PFSK-1 (cell line): ENCODE results near the gene WDR59.

Source experiments
- FOXP2 ChIP-seq: optimal IDR thresholded peaks from 2 replicates; pipeline ENCODE3; 2011; ENCODE audit warnings: borderline replicate concordance, control low read depth, inconsistent platforms; ENCODE audit not compliant: insufficient read depth; ENCODE audit errors: extremely low read length, extremely low read depth
- POLR2AphosphoS5 ChIP-seq: IDR thresholded peaks from 2 replicates; pipeline ENCODE4 v1.6.1; 2012; ENCODE audit warnings: low read depth, mild to moderate bottlenecking, control low read depth, low read length, moderate library complexity
- REST ChIP-seq, 2 experiments: IDR thresholded peaks; 2 replicates each; pipeline versions ENCODE4 v1.6.1 to v1.8.0; 2011 to 2012; ENCODE audit warnings: low read depth in 2 of 2, low read length in 2 of 2, control low read depth in 1 of 2, inconsistent platforms in 1 of 2, mild to moderate bottlenecking in 1 of 2, moderate library complexity in 1 of 2; ENCODE audit not compliant: insufficient read depth in 1 of 2
- SIN3A ChIP-seq: IDR thresholded peaks from 2 replicates; pipeline ENCODE4 v1.6.1; 2012; ENCODE audit warnings: mild to moderate bottlenecking, low read length, moderate library complexity, borderline replicate concordance; ENCODE audit not compliant: insufficient read depth
- TAF1 ChIP-seq: IDR thresholded peaks from 2 replicates; pipeline ENCODE4 v1.6.1; 2012; ENCODE audit warnings: low read length, control low read depth, borderline replicate concordance; ENCODE audit not compliant: insufficient read depth

Gene WDR59

GRCh38 chr16:74950511-74950910 lies 34.4 kb downstream of the WDR59 start:
- no peak for TF ChIP-seq TAF1
- TF ChIP-seq POLR2AphosphoS5: no peak
- TF ChIP-seq REST (IDR thresholded peaks at IDR 0.05; ENCODE audit: insufficient read depth in 1 of 2, low read depth in 2 of 2, low read length in 2 of 2): no peak
- TF ChIP-seq FOXP2: no peak
- no peak for TF ChIP-seq SIN3A

- TF ChIP-seq TAF1 (no peak), FOXP2 (no peak), REST (IDR thresholded peaks at IDR 0.05; ENCODE audit: insufficient read depth in 1 of 2, low read depth in 2 of 2, low read length in 2 of 2) (no peak), SIN3A (no peak), POLR2AphosphoS5 (no peak)
These were observed 35.6 kb downstream of the WDR59 start for GRCh38 chr16:74949309-74949708.

GRCh38 chr16:74944466-74944865 lies 40.5 kb downstream of the WDR59 start:
- no peak for TF ChIP-seq SIN3A
- TF ChIP-seq TAF1: no peak
- TF ChIP-seq POLR2AphosphoS5: no peak
- TF ChIP-seq FOXP2: no peak
- no peak for TF ChIP-seq REST (IDR thresholded peaks at IDR 0.05; ENCODE audit: insufficient read depth in 1 of 2, low read depth in 2 of 2, low read length in 2 of 2)

GRCh38 chr16:74942977-74943918 lies 41.7 kb downstream of the WDR59 start:
- TF ChIP-seq FOXP2 (no peak), SIN3A (no peak), POLR2AphosphoS5 (no peak), REST (IDR thresholded peaks at IDR 0.05; ENCODE audit: insufficient read depth in 1 of 2, low read depth in 2 of 2, low read length in 2 of 2) (no peak), TAF1 (no peak)
